ENCODE data around the gene DLG5. TPM values are rescaled to one million over a fixed set of nuclear protein-coding genes. Genes with fewer than 3 reads are reported as not detected.

The DLG5 gene
- total RNA-seq, 1 donor from 2014 or later, result 60.5 TPM

DNA sequence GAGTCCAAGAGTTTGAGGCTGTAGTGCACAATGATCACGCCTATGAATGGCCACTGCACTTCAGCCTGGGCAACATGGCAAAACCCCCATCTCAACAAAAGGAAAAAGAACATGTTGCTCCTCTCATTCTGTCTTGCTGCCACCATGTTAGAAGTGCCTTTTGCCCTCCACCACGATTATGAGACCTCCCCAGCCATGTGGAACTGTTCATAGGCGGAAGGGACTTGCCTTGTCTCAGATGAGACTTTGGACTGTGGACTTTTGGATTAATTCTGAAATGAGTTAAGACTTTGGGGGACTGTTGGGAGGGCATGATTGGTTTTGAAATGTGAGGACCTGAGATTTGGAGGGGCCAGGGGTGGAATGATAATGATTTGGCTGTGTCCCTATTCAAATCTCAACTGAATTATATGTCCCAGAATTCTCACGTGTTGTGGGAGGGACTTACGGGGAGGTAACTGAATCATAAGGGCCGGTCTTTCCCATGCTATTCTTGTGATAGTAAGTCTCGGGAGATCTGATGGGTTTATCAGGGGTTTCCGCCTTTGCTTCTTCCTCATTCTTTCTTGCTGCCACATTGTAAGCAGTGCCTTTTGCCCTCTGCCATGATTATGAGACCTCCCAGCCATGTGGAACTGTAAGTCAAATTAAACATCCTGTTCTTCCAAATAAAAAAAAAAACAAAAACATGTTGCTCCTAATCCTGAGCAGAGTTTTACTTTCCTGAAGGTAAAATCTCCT is 22.3 kb downstream of the DLG5 start:
- no peak for TF ChIP-seq CTCF (IDR thresholded peaks at IDR 0.05)
- peak overlapping the region; percentile 42 for H3K27ac Mint-ChIP-seq (ENCODE audit: unreplicated experiment)

DNA sequence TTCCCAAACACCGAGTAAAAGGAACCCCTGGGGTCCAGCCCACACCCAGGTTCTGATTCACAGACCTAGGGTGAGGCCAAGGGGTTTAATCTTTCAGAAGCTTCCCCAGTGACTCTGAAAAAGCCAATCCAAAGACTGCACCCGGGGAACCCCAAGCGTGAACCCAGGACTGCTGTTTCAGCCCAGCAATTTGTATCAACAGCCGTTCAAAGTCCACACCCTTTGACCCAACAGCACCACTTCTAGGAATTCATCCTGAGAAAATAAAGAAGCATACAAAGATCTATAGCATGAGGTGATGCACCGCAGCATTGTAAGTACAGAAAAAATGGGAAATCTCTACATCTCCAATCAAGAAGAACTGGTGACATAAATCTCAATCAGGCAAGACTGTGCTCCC is 24.4 kb downstream of the DLG5 start:
- no peak for DNase-seq (ENCODE audit: low spot score)
- no peak for TF ChIP-seq CTCF (IDR thresholded peaks at IDR 0.05)
- H3K36me3 Mint-ChIP-seq (ENCODE audit: low read depth), result no peaks in the 10 kb centered on the region
- no peaks in the 10 kb centered on the region for H3K9me3 Mint-ChIP-seq (ENCODE audit: low read depth)
- H3K27ac Mint-ChIP-seq (ENCODE audit: unreplicated experiment), result no peak overlapping the region
- no peak overlapping the region for H3K4me3 Mint-ChIP-seq (ENCODE audit: unreplicated experiment)
- no peaks in the 10 kb centered on the region for H3K27me3 Mint-ChIP-seq (ENCODE audit: low read depth)
- peaks cover 32% of the 10 kb centered on the region for H3K4me1 Mint-ChIP-seq (ENCODE audit: low read depth)

More for the DNA sequence above, 22.3 kb downstream of the DLG5 start:
- DNase-seq (ENCODE audit: low spot score), result no peak
- no peaks in the 10 kb centered on the region for H3K9me3 Mint-ChIP-seq (ENCODE audit: low read depth)
- H3K27me3 Mint-ChIP-seq (ENCODE audit: low read depth), result no peaks in the 10 kb centered on the region
- H3K4me1 Mint-ChIP-seq (ENCODE audit: low read depth), result peaks cover 23% of the 10 kb centered on the region
- no peak overlapping the region for H3K4me3 Mint-ChIP-seq (ENCODE audit: unreplicated experiment)
- no peaks in the 10 kb centered on the region for H3K36me3 Mint-ChIP-seq (ENCODE audit: low read depth)

DNA sequence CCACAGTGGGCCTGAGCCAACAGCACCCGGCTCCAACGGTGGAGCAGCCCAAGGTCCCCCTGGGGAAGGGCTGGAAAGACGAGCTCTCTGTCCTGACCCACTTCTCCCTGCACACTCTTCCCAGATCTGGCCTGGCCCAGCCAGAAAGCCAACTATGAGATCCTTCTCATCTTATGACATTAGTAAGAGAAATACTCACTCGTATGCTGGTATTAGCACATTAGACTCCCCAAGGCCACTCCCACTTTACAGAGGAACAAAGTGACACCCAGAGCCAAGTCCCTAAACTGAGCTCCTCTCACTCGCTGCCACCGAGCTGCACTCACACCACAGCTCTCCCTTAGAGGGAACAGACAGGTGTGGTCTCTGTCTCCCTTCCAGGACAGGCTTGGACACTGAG is 24.8 kb downstream of the DLG5 start:
- no peak for TF ChIP-seq CTCF (IDR thresholded peaks at IDR 0.05)
- Mint-ChIP-seq H3K4me1 (ENCODE audit: low read depth) (peaks cover 29% of the 10 kb centered on the region), H3K27me3 (ENCODE audit: low read depth) (no peaks in the 10 kb centered on the region), H3K9me3 (ENCODE audit: low read depth) (no peaks in the 10 kb centered on the region), H3K4me3 (ENCODE audit: unreplicated experiment) (no peak overlapping the region), H3K27ac (ENCODE audit: unreplicated experiment) (no peak overlapping the region), H3K36me3 (ENCODE audit: low read depth) (no peaks in the 10 kb centered on the region)
- DNase-seq (ENCODE audit: low spot score), result no peak

DNA sequence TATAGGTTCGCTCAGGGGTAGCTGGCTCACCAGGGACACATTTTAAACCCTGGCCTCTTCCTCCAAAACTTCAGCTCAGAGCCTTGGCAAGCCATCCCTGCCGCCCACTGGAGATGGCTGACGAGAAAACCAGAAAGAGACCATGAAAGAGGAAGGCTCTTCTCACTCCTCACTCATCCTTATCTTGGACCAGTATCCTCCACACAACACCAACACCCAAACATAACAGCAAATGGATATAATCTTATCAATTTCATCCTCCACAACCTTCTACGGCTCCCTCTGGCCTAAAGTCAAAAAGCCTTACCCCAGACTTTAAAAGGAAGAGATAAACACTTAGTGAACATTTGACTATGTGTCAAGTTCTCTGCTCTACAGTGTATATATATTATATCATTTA is 26.9 kb downstream of the DLG5 start:
- no peak overlapping the region for H3K27ac Mint-ChIP-seq (ENCODE audit: unreplicated experiment)
- H3K4me3 Mint-ChIP-seq (ENCODE audit: unreplicated experiment), result no peak overlapping the region
- TF ChIP-seq CTCF (IDR thresholded peaks at IDR 0.05), result no peak
- no peak for DNase-seq (ENCODE audit: low spot score)
- H3K27me3 Mint-ChIP-seq (ENCODE audit: low read depth), result no peaks in the 10 kb centered on the region
- peaks cover 26% of the 10 kb centered on the region for H3K4me1 Mint-ChIP-seq (ENCODE audit: low read depth)
- no peaks in the 10 kb centered on the region for H3K36me3 Mint-ChIP-seq (ENCODE audit: low read depth)
- H3K9me3 Mint-ChIP-seq (ENCODE audit: low read depth), result no peaks in the 10 kb centered on the region

DNA sequence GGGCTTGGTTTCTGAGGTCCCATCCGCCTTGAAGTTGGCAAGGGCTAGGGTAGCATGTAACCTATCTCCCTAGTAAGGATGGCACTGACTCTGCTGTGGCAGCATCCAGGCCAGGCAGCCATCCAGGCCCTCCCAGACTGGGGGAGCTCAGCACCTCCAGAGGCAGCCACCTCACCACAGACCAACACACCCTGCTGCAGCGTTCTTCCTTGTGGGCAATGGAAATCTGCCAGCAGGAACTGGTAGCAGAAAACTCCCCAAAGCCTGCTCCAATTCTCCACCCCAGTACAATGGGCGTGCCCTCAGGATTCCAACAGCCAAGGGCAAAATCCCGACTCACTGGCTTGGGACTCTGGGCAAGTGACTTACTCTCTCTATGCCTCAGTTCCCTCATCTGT is 27.5 kb downstream of the DLG5 start:
- no peak for DNase-seq (ENCODE audit: low spot score)
- no peak for TF ChIP-seq CTCF (IDR thresholded peaks at IDR 0.05)
- peaks cover 26% of the 10 kb centered on the region for H3K4me1 Mint-ChIP-seq (ENCODE audit: low read depth)
- H3K9me3 Mint-ChIP-seq (ENCODE audit: low read depth), result no peaks in the 10 kb centered on the region
- no peaks in the 10 kb centered on the region for H3K36me3 Mint-ChIP-seq (ENCODE audit: low read depth)
- no peak overlapping the region for H3K4me3 Mint-ChIP-seq (ENCODE audit: unreplicated experiment)
- H3K27ac Mint-ChIP-seq (ENCODE audit: unreplicated experiment), result no peak overlapping the region
- H3K27me3 Mint-ChIP-seq (ENCODE audit: low read depth), result no peaks in the 10 kb centered on the region
